NCI-H524 (cell line): Measurements from ENCODE around the gene DNAJC5G.
"Not testable (repeated sequence)": the region's sequence is repeated elsewhere in the genome, so short reads cannot be mapped to it uniquely, and the experiment has no call there.

ENCODE experiments used
- DNase-seq, 2 experiments: peaks; one replicate each; lab custom pipeline; 2025; lab: John Stamatoyannopoulos, UW

The DNAJC5G gene

GRCh38 chr2:27309651-27310050 lies 34.4 kb downstream of the DNAJC5G start:
- DNase-seq, result no peak

- no peak for DNase-seq
Measured at GRCh38 chr2:27312152-27312551, 36.9 kb downstream of the DNAJC5G start.

GRCh38 chr2:27313882-27314645 lies 38.8 kb downstream of the DNAJC5G start:
- DNase-seq, result no peak

- no peak for DNase-seq
Measured at GRCh38 chr2:27314709-27315108, 39.5 kb downstream of the DNAJC5G start.

- DNase-seq, result no peak
Measured at GRCh38 chr2:27315122-27315521, 39.9 kb downstream of the DNAJC5G start.

GRCh38 chr2:27316655-27317412 lies 41.6 kb downstream of the DNAJC5G start:
- DNase-seq, result no peak

- DNase-seq, result not testable (repeated sequence)
Measured at GRCh38 chr2:27319839-27320238, 44.6 kb downstream of the DNAJC5G start.

GRCh38 chr2:27320958-27321543 lies 45.8 kb downstream of the DNAJC5G start:
- peak in 1 of 2 experiments; percentile 52 for DNase-seq

- DNase-seq, result no peak
Measured at GRCh38 chr2:27322301-27322765, 47.1 kb downstream of the DNAJC5G start.

- DNase-seq, result peak; percentile 84 to 90
Measured at GRCh38 chr2:27322766-27323595, 47.7 kb downstream of the DNAJC5G start, which contains the start of gene MPV17. MPV17 (minus strand) TSS chr2:27323097; CDS start chr2:27322517, 580 bp downstream.

GRCh38 chr2:27323596-27324285 lies 48.5 kb downstream of the DNAJC5G start:
- no peak for DNase-seq

GRCh38 chr2:27324720-27325119 lies 49.5 kb downstream of the DNAJC5G start:
- DNase-seq, result no peak
